T1000 (cell line): ENCODE data around the gene PTPRQ.
"Not testable (repeated sequence)": the region's sequence is repeated elsewhere in the genome, so short reads cannot be mapped to it uniquely, and the experiment has no call there.

Experiments
- DNase-seq: peaks from one replicate; lab custom pipeline; 2025; ENCODE audit warnings: mixed read lengths; lab: John Stamatoyannopoulos, UW

Gene PTPRQ

DNA sequence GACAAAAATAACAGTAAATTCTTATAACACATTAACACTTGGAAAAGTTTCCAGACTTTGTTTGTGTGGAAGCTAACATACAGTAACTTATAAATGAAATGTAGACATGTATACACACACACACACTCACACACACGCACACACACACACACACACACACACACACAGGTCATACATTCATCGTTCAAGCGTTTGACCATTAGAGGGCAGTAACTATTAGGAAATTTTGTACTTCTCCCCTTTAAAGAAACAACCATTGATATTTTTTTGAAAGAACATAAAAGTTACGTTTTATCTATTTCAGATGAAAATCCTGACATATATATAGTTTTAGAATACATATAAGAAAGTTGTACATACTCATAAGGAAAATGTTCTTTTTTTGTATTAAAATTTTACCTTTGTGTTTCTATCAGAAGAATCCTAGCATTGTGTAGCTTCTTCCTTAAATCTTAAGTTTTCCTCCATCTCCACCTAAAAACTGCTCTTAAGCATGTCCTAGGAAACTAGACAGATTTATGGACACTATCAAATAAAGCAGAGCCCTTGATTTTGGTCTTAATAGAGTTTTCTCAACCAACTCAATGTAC, 29.0 kb downstream of the PTPRQ start:
- peak; percentile 1 for DNase-seq

DNA sequence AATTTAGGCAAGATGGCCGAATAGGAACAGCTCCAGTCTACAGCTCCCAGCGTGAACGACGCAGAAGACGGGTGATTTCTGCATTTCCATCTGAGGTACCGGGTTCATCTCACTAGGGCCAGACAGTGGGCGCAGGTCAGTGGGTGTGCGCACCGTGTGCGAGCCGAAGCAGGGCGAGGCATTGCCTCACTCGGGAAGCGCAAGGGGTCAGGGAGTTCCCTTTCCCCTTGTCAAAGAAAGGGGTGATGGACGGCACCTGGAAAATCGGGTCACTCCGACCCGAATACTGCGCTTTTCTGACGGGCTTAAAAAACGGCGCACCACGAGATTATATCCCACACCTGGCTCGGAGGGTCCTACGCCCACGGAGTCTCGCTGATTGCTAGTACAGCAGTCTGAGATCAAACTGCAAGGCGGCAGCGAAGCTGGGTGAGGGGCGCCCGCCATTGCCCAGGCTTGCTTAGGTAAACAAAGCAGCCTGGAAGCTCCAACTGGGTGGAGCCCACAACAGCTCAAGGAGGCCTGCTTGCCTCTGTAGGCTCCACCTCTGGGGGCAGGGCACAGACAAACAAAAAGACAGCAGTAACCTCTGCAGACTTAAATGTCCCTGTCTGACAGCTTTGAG, 33.6 kb downstream of the PTPRQ start:
- not testable (repeated sequence) for DNase-seq

- no peak for DNase-seq
These were observed 40.7 kb downstream of the PTPRQ start for GRCh38 chr12:80484746-80485145.

- DNase-seq: no peak
These were observed 41.4 kb downstream of the PTPRQ start for GRCh38 chr12:80485222-80485987.

GRCh38 chr12:80490329-80490728, 46.3 kb downstream of the PTPRQ start:
- no peak for DNase-seq

DNA sequence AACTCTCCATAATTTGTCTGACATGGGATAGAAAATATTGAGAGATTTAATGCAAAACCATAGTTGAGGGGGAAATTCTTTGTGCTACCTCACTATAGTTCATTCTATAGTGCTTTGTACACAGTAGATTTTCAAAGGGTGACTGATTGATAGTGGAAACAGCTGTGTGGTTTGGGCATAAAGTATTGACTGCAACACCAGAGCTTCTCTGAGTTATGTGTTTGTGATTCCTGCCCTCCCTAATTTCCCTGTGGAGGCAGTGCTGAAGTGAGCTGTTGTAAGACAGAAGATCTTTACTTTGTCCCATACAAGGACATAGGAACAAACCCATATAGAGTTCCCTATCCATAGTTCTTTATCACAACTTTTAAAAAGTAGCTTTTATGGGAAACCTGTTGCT, 47.1 kb downstream of the PTPRQ start:
- DNase-seq: no peak

DNA sequence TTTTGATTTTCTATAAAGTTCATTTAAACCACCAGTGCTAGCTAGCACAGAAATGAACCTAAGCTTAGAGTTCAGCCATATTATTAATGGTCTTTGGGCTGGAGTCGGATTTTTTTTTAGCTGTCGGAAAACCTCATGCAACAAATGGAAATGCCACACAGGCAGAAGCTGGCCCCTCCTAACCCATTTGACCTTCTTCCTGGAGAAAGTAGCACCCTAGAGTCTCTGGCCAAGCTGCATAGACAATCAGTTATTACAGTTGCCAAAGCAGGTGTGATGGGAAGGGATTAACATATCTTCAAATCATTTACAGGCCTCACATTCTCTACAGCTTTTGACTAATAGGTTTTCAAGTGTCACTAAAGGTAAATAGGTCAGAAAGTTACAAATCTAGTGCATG, 49.4 kb downstream of the PTPRQ start:
- no peak for DNase-seq

DNA sequence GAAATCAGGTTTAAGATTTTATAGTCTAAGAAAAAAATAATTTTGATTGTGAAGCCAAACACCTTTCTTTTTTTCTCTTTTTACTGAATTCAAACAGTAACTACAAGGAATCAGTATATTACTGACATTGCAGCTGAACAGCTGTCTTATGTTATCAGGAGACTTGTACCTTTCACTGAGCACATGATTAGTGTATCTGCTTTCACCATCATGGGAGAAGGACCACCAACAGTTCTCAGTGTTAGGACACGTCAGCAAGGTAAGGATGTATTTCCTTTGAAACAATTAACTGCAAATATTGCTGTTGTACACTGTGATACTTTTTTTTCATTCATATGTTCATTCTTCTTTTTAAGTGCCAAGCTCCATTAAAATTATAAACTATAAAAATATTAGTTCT, 50.8 kb downstream of the PTPRQ start:
- DNase-seq: no peak

- no peak for DNase-seq
These were observed 54.2 kb downstream of the PTPRQ start for GRCh38 chr12:80498059-80498728.

DNA sequence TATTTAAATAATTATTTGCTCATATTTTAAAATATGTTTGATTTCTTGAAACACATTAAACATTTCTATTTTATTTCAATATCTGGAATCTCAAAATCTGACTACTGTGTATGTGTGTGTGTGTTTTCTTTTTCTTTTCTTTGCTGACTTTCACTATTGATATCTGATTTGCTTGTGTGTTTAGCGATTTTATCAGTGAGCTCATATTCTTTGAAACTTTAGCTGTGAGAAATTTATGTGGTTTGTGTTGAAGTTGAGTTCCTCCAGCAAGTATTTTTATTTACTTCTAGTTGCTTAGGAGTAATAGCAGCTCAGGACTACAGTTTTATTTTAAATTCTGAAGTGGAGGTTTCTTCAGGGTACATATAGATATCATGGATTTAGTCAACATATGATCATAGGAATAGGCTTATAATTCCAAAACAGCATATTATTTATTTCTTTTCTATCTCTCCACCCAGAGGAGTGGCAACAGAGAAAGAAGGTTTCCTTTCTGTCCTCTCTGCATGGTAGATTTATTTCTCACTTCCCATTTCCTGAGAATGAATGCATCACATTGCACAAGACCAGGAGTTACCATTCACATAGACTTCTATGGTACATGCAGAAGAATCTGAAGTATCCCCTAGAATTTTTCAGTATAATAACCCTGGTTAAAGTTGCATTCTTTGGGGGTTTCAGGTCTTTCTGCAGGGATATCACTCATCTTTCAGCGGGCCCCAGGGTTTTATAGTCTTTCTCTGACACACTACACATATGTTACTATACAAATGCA, 60.5 kb downstream of the PTPRQ start:
- no peak for DNase-seq

GRCh38 chr12:80509781-80510556, 65.9 kb downstream of the PTPRQ start:
- DNase-seq: peak; percentile 19

GRCh38 chr12:80512781-80513180, 68.7 kb downstream of the PTPRQ start:
- no peak for DNase-seq

DNA sequence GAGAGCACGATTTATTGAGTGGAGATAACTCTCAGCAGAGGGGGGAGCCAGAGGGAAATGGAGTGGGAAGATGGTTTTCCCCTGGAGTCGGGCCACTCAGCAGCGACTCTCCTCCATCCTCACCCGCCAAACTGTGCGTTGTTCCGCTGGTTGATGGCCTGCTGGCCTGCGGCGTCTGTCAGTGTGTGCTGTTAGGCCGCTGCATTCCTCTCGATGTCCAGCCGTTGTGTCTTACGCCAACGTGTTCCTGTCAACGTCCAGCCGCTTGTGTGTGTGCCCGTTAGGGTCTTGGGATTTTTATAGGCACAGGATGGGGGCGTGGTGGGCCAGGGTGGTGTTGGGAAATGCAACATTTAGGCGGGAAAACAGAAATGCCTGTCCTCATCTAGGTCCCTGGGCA, 69.2 kb downstream of the PTPRQ start:
- DNase-seq: no peak

- DNase-seq: no peak
These were observed 73.6 kb downstream of the PTPRQ start for GRCh38 chr12:80517655-80518054.

DNA sequence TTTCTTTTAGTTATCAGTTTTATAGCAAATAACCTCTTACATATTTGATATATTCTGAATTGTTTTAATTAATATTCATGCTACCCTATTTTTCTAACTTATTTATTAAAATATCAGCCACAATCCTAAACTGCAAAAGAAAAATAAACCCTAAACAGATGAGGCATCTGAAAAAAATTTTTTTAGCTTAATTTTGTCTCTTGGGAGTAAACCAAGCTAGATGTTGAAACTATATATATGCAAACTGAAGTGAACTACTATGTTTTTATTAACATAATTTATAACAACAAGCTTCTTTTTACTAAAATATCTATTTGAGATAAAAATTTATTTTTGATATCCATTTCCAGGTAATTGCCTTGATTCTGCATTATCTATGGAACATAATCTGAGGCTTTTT, 87.6 kb downstream of the PTPRQ start:
- no peak for DNase-seq

GRCh38 chr12:80539029-80539428, 95.0 kb downstream of the PTPRQ start:
- no peak for DNase-seq

DNA sequence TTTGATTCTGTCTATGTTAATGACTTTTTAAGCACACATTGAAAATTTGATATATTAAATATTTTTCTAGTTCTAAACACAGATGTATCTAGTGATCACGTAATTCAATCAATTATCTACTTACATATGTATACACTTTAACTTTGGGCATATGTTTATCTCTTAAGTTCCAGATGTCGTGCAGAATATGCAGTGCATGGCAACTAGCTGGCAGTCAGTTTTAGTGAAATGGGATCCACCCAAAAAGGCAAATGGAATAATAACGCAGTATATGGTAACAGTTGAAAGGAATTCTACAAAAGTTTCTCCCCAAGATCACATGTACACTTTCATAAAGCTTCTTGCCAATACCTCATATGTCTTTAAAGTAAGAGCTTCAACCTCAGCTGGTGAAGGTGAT, 105.3 kb downstream of the PTPRQ start:
- DNase-seq: no peak

DNA sequence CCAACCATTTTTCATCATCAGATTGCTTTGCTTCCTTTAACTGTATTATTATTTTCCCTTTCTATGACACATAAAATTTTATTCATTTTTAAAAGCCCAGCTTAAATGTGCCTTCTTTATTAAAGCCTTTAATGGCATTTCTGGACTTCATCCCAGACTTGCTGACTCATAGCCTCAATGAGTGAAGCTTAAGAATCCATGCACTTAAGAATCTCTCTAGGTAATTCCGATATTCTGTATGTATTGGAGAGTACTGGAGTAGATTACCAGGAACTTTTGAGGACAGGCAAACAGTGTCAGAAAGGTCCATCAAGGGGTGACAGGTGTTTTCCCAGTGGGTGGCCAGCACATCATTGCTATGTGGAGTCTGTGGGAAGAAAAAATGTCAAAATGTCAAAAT, 107.9 kb downstream of the PTPRQ start:
- DNase-seq: peak; percentile 28

- DNase-seq: no peak
These were observed 109.3 kb downstream of the PTPRQ start for GRCh38 chr12:80553316-80553715.

DNA sequence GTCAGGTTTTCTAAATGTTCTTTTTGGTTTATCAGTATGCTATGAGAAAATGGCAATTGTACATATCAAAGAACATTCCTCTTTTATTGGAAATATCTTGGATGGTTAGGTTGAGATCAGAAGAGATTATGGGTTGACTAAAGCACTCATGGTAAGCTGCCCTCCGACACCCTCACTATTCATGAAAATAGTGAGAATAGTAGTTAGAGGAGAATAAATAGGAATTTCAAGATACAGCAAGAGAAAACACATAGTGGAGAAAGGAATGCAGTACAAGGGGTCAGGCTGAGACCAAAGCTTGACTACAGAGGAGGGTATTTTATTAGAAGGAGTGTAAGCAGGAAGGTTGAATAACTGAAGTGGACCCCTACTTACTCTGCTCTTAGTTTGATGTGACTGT, 112.5 kb downstream of the PTPRQ start:
- DNase-seq: no peak

DNA sequence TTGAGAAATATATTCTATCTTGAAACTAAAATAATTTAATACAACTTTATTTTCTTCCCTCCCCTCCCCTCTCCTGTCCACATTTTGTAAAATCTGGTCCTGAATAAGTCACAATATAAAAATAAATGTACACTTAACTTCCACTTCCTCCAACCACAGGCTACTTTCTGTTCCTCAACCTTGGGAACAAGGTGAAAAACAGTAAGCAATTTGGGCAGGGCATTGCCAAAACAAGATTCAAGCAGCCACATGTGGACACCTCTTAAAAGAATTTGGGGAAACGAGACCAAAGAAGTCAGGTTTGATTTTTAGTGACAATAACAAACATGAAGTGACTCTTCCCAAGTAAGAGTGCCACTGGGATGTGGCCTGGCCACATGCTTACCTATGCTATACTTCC, 115.7 kb downstream of the PTPRQ start:
- DNase-seq: no peak
